ENCODE measurements around the gene TSPAN18.

- no peak for TF ChIP-seq ATF3 (IDR thresholded peaks at IDR 0.05; ENCODE audit: insufficient read depth, low read depth, low read length)
- TF ChIP-seq CBX8 (IDR thresholded peaks at IDR 0.05; ENCODE audit: borderline replicate concordance, low read depth, low read length): no peak
- TF ChIP-seq YY1 (IDR thresholded peaks at IDR 0.05; ENCODE audit: low read depth, low read length): no peak
- TF ChIP-seq CTCF (IDR thresholded peaks at IDR 0.05; ENCODE audit: control extremely low read depth in 1 of 3, insufficient read depth in 1 of 3, low read depth in 1 of 3, low read length in 3 of 3): no peak
- TF ChIP-seq POLR2A (IDR thresholded peaks at IDR 0.05; ENCODE audit: control extremely low read depth in 1 of 2, low read depth in 2 of 2, low read length in 2 of 2): no peak
- no peak for TF ChIP-seq SUZ12 (IDR thresholded peaks at IDR 0.05; ENCODE audit: low read length)
- no peak for TF ChIP-seq CHD2 (IDR thresholded peaks at IDR 0.05; ENCODE audit: low read length)
- TF ChIP-seq USF2 (IDR thresholded peaks at IDR 0.05; ENCODE audit: low read length): no peak
- no peak for TF ChIP-seq TAF1 (IDR thresholded peaks at IDR 0.05; ENCODE audit: low read depth, low read length)
- TF ChIP-seq HDAC2 (IDR thresholded peaks at IDR 0.05; ENCODE audit: borderline replicate concordance in 1 of 2, low read depth in 2 of 2, low read length in 2 of 2): 0 out of 4 replicates have a peak, but pooled peaks of 1 of the 2 experiments have one; percentile 39
Measured at GRCh38 chr11:44689265-44689664, 37.5 kb upstream of the TSPAN18 start.
